ENCODE results near the gene ZMYND8. TPM values are rescaled to one million over a fixed set of nuclear protein-coding genes. Genes with fewer than 3 reads are reported as not detected.
A peak's percentile ranks its signal among the peaks of the same experiment; 100 is the strongest.
"Not testable (repeated sequence)": the region's sequence is repeated elsewhere in the genome, so short reads cannot be mapped to it uniquely, and the experiment has no call there.

ZMYND8 gene
- total RNA-seq, 2 experiments from 2014 or later, result 28.1 to 29.6 TPM

DNA sequence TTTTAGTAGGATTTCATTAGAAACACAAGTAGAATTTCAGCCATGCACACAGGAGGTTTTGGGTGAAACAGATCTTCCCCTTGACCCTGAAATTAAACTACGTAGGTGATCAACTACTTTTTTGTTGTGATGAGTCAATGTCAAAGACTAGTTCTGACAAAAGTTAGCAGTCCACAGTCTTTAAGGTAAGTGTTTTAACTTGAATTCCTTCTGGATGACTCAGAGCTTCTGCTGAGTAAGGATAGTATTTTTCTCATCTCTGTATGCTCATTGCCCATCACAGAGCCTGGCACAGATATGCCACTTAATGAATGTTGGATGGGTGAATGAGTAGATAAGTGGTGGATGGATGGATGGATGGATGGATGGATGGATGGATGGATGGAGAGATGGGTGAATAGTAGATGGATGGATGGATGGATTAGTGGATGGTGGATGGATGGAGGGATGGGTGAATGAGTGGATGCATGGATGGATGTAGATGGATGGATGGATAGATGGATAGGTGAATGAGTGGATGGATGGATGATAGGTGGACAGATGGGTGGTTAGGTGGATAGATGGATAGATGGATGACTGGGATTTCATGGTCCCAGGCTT is 165.3 kb downstream of the ZMYND8 start:
- Mint-ChIP-seq H3K9me3 (no peaks in the 10 kb centered on the region), H3K36me3 (no peaks in the 10 kb centered on the region), H3K4me3 (no peak overlapping the region), H3K4me1 (ENCODE audit: low read depth) (peaks cover 12% of the 10 kb centered on the region), H3K27me3 (peaks cover 11% of the 10 kb centered on the region), H3K27ac (no peak overlapping the region)
- intact Hi-C loops (cut with micrococcal nuclease), result loop anchor here (10.0 kb wide), 2 partner anchors 196 to 474 kb away; no protein-coding TSS in a partner anchor
- POLR2A ChIA-PET, result no interaction called here
- CTCF ChIA-PET, result interaction anchor here (0.8 to 1.7 kb wide), 3 partner anchors 8 to 473 kb away, joined by 3 to 7 read pairs (median 3); no protein-coding TSS in a partner anchor
- no peak for DNase-seq

DNA sequence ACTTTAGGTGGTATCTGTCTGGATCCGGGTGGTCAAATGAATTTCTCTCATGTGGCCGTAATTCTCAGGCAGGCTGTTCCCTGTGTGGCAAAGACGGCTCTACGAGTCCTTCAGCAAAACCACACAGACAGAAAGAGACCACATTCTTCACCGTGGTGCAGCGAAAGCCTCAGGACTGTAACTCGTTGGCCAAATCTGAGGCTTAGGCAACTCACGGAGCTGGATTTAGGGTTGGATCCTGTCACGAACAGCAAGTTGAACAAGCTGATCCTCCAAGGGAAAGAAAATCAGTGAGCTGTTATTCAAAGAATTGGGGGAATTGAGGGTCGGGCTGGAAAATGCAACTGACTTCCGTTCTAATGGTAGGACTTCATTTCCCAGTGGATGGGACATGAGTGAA is 167.4 kb downstream of the ZMYND8 start:
- Mint-ChIP-seq H3K36me3 (no peaks in the 10 kb centered on the region), H3K4me3 (no peak overlapping the region), H3K27me3 (peaks cover 11% of the 10 kb centered on the region), H3K9me3 (no peaks in the 10 kb centered on the region), H3K27ac (no peak overlapping the region), H3K4me1 (ENCODE audit: low read depth) (peaks cover 11% of the 10 kb centered on the region)
- POLR2A ChIA-PET, result no interaction called here
- DNase-seq, result no peak
- CTCF ChIA-PET, result interaction anchor here (1.0 to 2.4 kb wide), 2 partner anchors 10 to 195 kb away, joined by 3 to 9 read pairs; no protein-coding TSS in a partner anchor
- intact Hi-C loops (cut with micrococcal nuclease), result no loop called here

DNA sequence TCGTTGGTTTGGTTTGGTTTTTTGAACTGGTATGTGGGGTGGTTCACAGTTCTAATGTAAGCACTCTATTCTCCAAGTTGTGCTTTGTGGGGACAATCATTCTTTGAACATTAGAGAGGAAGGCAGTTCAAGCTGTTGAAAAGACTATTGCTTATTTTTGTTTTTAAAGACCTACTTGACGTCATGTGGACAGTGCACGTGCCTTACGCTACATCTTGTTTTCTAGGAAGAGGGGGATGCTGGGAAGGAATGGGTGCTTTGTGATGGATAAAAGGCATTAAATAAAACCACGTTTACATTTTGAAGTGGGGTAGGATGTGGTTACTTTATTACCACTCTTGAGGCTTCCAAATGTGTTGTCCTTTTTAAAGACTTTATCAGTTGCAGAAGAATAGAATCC is 168.0 kb downstream of the ZMYND8 start:
- Mint-ChIP-seq H3K27me3 (peaks cover 11% of the 10 kb centered on the region), H3K4me3 (no peak overlapping the region), H3K36me3 (no peaks in the 10 kb centered on the region), H3K4me1 (ENCODE audit: low read depth) (peaks cover 11% of the 10 kb centered on the region), H3K27ac (no peak overlapping the region), H3K9me3 (no peaks in the 10 kb centered on the region)
- ChIA-PET POLR2A (no interaction called here), CTCF (interaction anchor here (1.0 to 2.4 kb wide), 2 partner anchors 10 to 195 kb away, joined by 3 to 9 read pairs; no protein-coding TSS in a partner anchor)
- DNase-seq, result no peak
- intact Hi-C loops (cut with micrococcal nuclease), result no loop called here

DNA sequence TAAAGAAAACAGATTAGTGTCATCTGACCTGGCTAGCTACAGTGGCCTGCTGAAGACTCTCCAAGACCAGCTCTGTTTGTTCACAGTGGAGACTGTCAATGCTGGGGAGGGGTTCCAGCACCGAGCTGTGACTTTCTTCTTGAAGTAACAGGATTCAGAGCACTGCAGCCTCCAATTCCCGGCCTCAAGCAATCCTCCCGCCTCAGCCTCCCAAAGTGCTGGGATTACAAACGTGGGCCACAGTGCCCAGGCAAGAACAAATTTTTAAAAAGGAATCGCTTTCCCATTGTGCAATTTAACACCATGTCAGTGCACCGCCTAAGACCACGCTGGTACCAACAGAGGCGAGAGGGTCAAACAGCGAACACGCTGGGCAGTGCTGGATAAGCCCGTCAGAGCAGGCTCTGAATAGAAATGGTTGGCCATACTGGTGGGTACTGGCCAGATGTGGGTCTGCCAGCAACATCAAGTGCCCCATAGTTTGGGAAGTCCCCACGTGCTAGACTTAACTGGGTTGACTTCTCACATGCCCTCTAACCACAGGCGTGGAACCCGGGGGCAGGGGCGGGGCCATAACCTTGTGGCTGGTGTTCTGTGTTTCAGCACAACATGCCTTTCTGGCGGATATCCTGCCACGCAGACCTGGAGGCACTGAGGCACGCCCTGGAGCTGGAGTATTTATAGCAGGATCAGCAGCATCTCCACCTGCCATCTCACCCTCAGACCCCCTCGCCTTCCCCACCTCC is 168.9 kb downstream of the ZMYND8 start:
- no peak overlapping the region for H3K4me3 Mint-ChIP-seq
- peak; percentile 30 for DNase-seq
- H3K9me3 Mint-ChIP-seq, result no peaks in the 10 kb centered on the region
- no peaks in the 10 kb centered on the region for H3K36me3 Mint-ChIP-seq
- CTCF ChIA-PET, result interaction anchor here (2.4 kb wide), 1 partner anchor 196 kb away, joined by 9 read pairs; no protein-coding TSS in a partner anchor
- intact Hi-C loops (cut with micrococcal nuclease), result no loop called here
- no peak overlapping the region for H3K27ac Mint-ChIP-seq
- H3K4me1 Mint-ChIP-seq (ENCODE audit: low read depth), result peaks cover 11% of the 10 kb centered on the region
- POLR2A ChIA-PET, result no interaction called here
- peaks cover 11% of the 10 kb centered on the region for H3K27me3 Mint-ChIP-seq

DNA sequence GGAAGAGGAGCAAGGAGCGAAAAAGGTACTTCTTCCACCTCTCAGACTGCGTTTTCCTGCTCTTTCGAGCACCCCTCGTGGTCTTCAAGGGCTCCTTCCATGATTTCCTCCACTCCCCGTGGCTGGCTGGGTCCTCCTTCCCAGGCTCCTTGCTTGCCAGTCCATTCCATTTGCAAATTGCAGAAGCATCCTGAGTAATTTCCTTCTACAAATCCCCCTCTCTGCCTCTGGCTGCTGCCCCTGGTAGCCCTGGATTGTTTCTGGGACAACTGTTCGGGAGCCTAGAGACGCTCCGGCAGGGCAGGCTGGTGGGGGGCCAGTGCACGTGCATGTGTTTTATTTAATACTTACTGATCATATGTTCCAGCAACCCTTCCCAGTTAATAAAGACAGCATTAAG is 173.1 kb downstream of the ZMYND8 start:
- Mint-ChIP-seq H3K36me3 (no peaks in the 10 kb centered on the region), H3K4me3 (no peak overlapping the region), H3K27me3 (peaks cover 2% of the 10 kb centered on the region), H3K9me3 (peaks cover 2% of the 10 kb centered on the region), H3K4me1 (ENCODE audit: low read depth) (peaks cover 2% of the 10 kb centered on the region), H3K27ac (no peak overlapping the region)
- no peak for DNase-seq
- ChIA-PET CTCF (interaction anchor here (0.9 to 2.2 kb wide), 3 partner anchors 13 to 201 kb away, joined by 3 to 7 read pairs (median 3); no protein-coding TSS in a partner anchor), POLR2A (no interaction called here)
- intact Hi-C loops (cut with micrococcal nuclease), result no loop called here

DNA sequence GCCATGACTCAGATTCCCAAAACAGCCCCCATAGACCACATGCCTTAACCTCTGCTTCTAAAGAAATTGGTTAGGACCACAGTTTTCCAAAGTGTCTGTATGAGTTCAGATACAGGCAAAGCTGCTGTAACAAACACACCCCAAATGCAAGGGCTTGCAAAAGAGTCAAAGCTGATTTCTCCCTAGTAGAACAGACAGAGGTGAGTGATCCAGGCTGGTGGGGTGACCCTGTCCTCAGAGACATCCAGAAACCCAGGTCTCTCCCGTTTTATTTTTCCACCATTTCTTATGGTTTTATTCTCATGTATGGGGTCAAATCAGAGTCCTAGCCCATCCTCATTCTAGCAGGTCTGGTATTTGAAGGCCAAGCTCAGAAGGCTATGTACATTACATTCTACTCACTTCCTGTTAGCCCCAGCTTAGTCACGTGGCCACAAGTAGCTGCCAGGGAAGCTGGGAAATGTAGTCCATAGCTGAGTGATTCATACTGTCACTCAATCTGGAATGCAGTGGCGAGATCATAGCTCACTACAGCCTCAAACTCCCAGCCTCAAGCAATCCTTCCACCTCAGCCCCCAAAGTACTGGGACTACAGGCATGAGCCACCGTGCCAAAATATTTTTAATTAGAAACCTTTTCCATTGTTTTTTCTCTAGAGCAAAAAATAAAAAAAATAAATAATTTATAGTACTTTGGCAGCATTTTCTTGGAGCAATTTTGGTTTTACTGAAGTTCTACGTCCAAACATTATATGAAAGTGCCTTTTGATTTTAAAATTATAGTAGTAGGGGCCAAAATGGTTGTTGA is 175.2 kb downstream of the ZMYND8 start:
- Mint-ChIP-seq H3K4me1 (ENCODE audit: low read depth) (no peaks in the 10 kb centered on the region), H3K4me3 (no peak overlapping the region), H3K27ac (no peak overlapping the region), H3K9me3 (peaks cover 2% of the 10 kb centered on the region), H3K27me3 (no peaks in the 10 kb centered on the region), H3K36me3 (no peaks in the 10 kb centered on the region)
- CTCF ChIA-PET, result interaction anchor here (1.0 to 1.6 kb wide), 2 partner anchors 15 to 202 kb away, joined by 3 to 5 read pairs; no protein-coding TSS in a partner anchor
- intact Hi-C loops (cut with micrococcal nuclease), result no loop called here
- DNase-seq, result peak; percentile 30
- POLR2A ChIA-PET, result no interaction called here

DNA sequence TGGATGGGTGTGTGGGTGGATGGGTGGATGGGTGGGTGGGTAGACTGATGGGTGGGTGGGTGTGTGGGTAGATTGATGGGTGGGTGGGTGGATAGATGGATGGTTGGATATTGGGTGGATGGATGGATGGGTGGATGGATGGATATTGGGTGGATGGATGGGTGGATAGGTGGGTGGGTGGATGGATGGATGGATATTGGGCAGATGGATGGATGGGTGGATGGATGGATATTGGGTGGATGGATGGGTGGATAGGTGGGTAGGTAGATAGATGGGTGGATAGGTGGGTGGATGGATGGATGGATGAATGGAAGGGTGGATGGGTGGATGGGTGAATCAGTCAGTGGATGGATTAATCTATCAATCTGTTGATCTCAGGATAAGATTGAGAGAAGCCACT is 177.2 kb downstream of the ZMYND8 start:
- H3K9me3 Mint-ChIP-seq, result peaks cover 2% of the 10 kb centered on the region
- CTCF ChIA-PET, result no interaction called here
- no peak overlapping the region for H3K27ac Mint-ChIP-seq
- H3K4me3 Mint-ChIP-seq, result no peak overlapping the region
- POLR2A ChIA-PET, result no interaction called here
- H3K36me3 Mint-ChIP-seq, result no peaks in the 10 kb centered on the region
- intact Hi-C loops (cut with micrococcal nuclease), result no loop called here
- DNase-seq, result no peak
- no peaks in the 10 kb centered on the region for H3K4me1 Mint-ChIP-seq (ENCODE audit: low read depth)
- peaks cover 4% of the 10 kb centered on the region for H3K27me3 Mint-ChIP-seq

DNA sequence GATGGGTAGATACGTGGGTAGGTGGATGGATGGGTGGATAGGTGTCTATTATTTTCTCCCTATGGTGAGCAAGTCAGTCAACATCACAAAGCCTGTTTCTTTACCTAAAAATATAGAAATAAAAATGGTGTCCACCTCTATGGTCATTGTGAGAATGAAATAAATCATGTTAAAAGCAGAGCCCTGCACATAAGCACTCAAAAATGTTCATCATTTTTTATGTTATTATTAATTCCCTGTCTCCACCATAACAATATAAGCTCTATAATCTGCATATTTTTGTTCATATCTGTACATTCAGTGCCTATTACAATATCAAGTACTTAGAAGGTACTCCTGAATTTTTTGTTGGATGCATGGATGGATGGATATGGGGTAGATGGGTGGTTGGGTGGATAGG is 177.6 kb downstream of the ZMYND8 start:
- H3K4me3 Mint-ChIP-seq, result no peak overlapping the region
- intact Hi-C loops (cut with micrococcal nuclease), result no loop called here
- no peak overlapping the region for H3K27ac Mint-ChIP-seq
- H3K9me3 Mint-ChIP-seq, result peaks cover 2% of the 10 kb centered on the region
- H3K27me3 Mint-ChIP-seq, result peaks cover 4% of the 10 kb centered on the region
- no peaks in the 10 kb centered on the region for H3K36me3 Mint-ChIP-seq
- no peak for DNase-seq
- CTCF ChIA-PET, result no interaction called here
- no peaks in the 10 kb centered on the region for H3K4me1 Mint-ChIP-seq (ENCODE audit: low read depth)
- POLR2A ChIA-PET, result no interaction called here

DNA sequence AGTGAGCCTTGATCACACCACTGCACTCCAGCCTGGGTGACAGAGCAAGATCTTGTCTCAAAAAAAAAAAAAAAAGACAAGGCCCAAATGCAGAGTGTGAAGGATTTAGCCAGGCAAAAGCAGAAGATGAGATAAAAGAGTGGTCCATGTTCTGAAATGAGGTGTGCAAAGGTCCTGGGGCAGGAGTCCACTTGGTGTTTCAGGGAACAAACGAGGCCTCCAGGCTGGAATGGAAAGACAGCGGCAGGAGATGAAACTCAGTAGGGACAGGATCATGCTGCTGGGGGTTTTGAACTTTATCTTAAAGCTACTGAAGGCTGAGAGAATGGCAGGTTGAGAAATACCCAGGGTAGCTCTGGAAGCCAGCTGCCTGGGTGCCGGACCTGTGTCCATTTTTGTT is 178.2 kb downstream of the ZMYND8 start:
- Mint-ChIP-seq H3K36me3 (no peaks in the 10 kb centered on the region), H3K27me3 (peaks cover 4% of the 10 kb centered on the region), H3K4me3 (no peak overlapping the region), H3K9me3 (peaks cover 2% of the 10 kb centered on the region), H3K4me1 (ENCODE audit: low read depth) (no peaks in the 10 kb centered on the region), H3K27ac (no peak overlapping the region)
- intact Hi-C loops (cut with micrococcal nuclease), result no loop called here
- CTCF ChIA-PET, result no interaction called here
- no peak for DNase-seq
- POLR2A ChIA-PET, result no interaction called here

DNA sequence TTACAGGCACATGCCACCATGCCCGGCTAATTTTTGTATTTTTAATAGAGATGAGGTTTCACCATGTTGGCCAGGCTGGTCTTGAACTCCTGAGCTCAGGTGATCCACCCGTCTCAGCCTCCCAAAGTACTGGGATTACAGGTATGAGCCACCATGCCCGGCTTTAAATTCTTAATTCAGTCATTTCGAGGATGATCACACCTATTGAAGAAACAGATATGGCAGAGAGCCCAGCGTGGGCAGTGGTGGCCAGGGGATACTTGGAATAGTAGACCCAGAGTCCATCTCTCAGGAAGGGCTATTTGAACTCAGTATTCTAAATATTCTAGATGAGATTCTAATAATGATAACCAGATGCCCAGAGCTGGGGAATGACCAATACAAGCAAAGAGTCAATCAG is 180.3 kb downstream of the ZMYND8 start:
- not testable (repeated sequence) for DNase-seq
- CTCF ChIA-PET, result interaction anchor here (1.3 kb wide), 1 partner anchor 420 kb away, joined by 4 read pairs; no protein-coding TSS in a partner anchor

DNA sequence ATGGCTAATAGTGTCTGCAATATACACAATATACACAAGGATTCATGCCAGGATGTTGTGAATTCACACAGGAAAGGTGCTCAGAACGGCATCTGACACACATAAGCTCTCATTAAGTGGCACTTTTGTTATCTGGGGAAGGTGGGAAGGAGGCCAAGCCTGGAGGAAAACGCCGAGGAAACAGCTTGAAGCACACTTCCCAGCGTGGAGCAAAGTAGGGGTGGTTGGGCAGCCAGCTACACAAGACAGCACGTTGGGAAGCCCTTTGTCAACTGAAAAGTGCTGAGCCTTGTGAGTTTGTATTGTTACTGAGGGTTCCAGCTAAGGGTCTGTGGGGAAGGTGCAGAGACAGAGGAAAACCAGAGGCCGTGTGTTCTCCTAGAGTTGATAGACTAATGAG is 181.0 kb downstream of the ZMYND8 start:
- Mint-ChIP-seq H3K4me1 (ENCODE audit: low read depth) (no peaks in the 10 kb centered on the region), H3K27ac (no peak overlapping the region), H3K4me3 (no peak overlapping the region), H3K9me3 (no peaks in the 10 kb centered on the region), H3K36me3 (no peaks in the 10 kb centered on the region), H3K27me3 (peaks cover 17% of the 10 kb centered on the region)
- no peak for DNase-seq
- POLR2A ChIA-PET, result interaction anchor here (0.5 kb wide), 1 partner anchor 341 kb away, joined by 3 read pairs; no protein-coding TSS in a partner anchor
- intact Hi-C loops (cut with micrococcal nuclease), result no loop called here
- CTCF ChIA-PET, result no interaction called here

More for the DNA sequence above, 180.3 kb downstream of the ZMYND8 start:
- H3K4me3 Mint-ChIP-seq; intact Hi-C loops (cut with micrococcal nuclease); H3K27ac Mint-ChIP-seq; H3K9me3 Mint-ChIP-seq; POLR2A ChIA-PET; H3K36me3 Mint-ChIP-seq; H3K4me1 Mint-ChIP-seq (ENCODE audit: low read depth): not testable (repeated sequence)
- peaks cover 11% of the 10 kb centered on the region for H3K27me3 Mint-ChIP-seq
